Rectal smooth muscle tissue (tissue), 1 donor: ENCODE measurements around the gene SLIT1.

Experiments
- H3K27ac ChIP-seq: one replicate; pipeline ENCODE4 v1.7.0; 2013; ENCODE audit warnings: low read depth, low read length, inconsistent platforms
- H3K27me3 ChIP-seq: one replicate; pipeline ENCODE4 v1.7.0; 2013; ENCODE audit warnings: low read length; ENCODE audit not compliant: control insufficient read depth, insufficient read depth
- H3K36me3 ChIP-seq: one replicate; pipeline ENCODE4 v1.7.0; 2013; ENCODE audit warnings: low read length; ENCODE audit not compliant: control insufficient read depth, insufficient read depth
- H3K4me1 ChIP-seq: one replicate; pipeline ENCODE4 v1.7.0; 2013; ENCODE audit warnings: low read length; ENCODE audit not compliant: control insufficient read depth, insufficient read depth
- H3K4me3 ChIP-seq: one replicate; pipeline ENCODE4 v1.7.0; 2013; ENCODE audit warnings: low read length
- H3K9ac ChIP-seq: one replicate; pipeline ENCODE4 v1.7.0; 2013; ENCODE audit warnings: low read length

Gene SLIT1

DNA sequence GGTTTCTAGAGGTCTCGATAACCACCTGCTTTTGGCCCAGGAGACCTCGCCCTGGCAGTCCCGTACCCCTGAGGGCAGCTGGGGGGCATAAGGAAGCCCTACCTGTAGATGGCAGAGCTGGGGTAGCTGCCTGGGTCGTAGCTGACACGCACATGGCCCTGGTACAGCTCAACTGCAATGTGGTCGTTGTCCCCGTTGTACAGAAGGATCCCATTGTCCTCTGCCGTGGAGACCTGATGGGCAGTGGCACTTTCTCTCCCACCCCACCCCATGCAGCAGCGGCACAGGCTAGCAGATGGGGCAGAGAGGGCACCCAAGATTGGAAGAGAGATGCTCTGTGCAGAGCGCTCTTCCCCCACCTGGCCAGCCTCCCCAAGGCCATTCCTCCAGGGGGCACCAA lies 181.2 kb downstream of the SLIT1 start:
- H3K27me3 ChIP-seq = no peaks in the 10 kb centered on the region
- no peak overlapping the region for H3K9ac ChIP-seq
- H3K4me3 ChIP-seq = no peak overlapping the region
- no peaks in the 10 kb centered on the region for H3K36me3 ChIP-seq
- H3K27ac ChIP-seq = no peak overlapping the region
- H3K4me1 ChIP-seq = no peaks in the 10 kb centered on the region

DNA sequence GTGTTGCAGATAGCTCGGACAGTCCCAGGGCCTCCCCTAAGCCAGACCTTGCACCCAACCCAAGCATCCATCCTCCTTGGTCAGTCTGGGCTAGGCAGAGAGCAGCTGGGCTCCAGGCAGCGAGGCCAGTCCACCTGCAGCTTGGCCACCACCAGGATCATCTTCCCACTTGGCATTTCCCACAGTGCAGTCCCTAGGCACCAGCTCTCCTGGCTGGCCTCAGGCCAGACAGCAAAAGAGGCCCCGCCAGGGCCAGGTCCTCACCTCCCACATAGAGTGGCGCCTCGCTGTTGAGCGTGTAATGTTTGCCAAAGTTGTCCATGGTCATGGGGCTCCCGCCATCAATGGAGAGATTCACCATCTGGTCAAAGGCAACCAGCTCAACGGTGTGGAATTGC lies 182.0 kb downstream of the SLIT1 start:
- H3K4me3 ChIP-seq = no peak overlapping the region
- no peaks in the 10 kb centered on the region for H3K36me3 ChIP-seq
- no peaks in the 10 kb centered on the region for H3K4me1 ChIP-seq

DNA sequence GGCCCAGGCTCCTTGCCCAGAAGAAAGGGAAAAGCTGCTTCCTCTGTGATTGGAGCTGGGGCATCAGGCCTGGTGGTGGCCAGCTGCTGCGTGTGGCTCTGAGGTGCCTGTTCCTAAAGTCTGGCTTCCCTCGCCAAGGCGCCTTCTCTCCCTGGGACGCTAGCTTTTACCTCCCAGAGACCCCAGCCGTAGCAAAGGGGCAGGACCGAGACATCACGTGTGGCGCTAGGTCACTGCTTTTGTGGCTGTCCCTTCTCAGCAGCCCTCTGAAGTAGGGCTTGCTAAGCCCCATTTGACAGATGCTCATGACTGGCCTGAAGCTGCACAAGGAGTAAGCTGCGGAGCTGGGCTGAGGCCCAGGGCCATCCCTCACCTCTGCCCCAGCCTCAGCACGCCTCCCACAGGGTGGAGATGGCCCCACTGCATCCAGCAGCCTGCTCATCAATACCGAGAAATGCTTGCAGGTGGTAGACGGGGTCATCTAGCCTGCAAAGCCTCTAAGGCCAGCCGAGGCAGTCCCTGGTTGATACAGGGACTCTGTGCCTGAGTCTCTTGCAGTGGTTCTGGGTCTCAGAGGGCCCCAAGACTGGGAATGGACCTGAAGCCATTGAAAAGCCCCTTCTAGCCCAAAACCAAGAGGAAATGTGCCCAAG lies 182.5 kb downstream of the SLIT1 start:
- Histone ChIP-seq H3K27me3 (no peaks in the 10 kb centered on the region), H3K36me3 (no peaks in the 10 kb centered on the region), H3K9ac (no peak overlapping the region), H3K27ac (no peak overlapping the region), H3K4me1 (no peaks in the 10 kb centered on the region), H3K4me3 (no peak overlapping the region)

More for the DNA sequence above, 182.0 kb downstream of the SLIT1 start:
- Histone ChIP-seq H3K27ac (no peak overlapping the region), H3K9ac (no peak overlapping the region), H3K27me3 (no peaks in the 10 kb centered on the region)

GRCh38 chr10:97002670-97003069 lies 183.1 kb downstream of the SLIT1 start:
- no peak overlapping the region for H3K9ac ChIP-seq

GRCh38 chr10:97001183-97001991 lies 184.4 kb downstream of the SLIT1 start:
- H3K27ac ChIP-seq = no peak overlapping the region
- H3K4me3 ChIP-seq = no peak overlapping the region
- H3K4me1 ChIP-seq = no peaks in the 10 kb centered on the region
- H3K27me3 ChIP-seq = no peaks in the 10 kb centered on the region
- H3K9ac ChIP-seq = no peak overlapping the region
- no peaks in the 10 kb centered on the region for H3K36me3 ChIP-seq

More at GRCh38 chr10:97002670-97003069, 183.1 kb downstream of the SLIT1 start:
- no peak overlapping the region for H3K4me3 ChIP-seq
- H3K4me1 ChIP-seq = no peaks in the 10 kb centered on the region
- no peak overlapping the region for H3K27ac ChIP-seq
- no peaks in the 10 kb centered on the region for H3K36me3 ChIP-seq
- H3K27me3 ChIP-seq = no peaks in the 10 kb centered on the region

GRCh38 chr10:97000487-97001182 lies 185.1 kb downstream of the SLIT1 start:
- Histone ChIP-seq H3K9ac (no peak overlapping the region), H3K4me3 (no peak overlapping the region), H3K27ac (no peak overlapping the region), H3K4me1 (no peaks in the 10 kb centered on the region), H3K36me3 (no peaks in the 10 kb centered on the region), H3K27me3 (no peaks in the 10 kb centered on the region)

- no peak overlapping the region for H3K9ac ChIP-seq
- no peaks in the 10 kb centered on the region for H3K36me3 ChIP-seq
- no peaks in the 10 kb centered on the region for H3K4me1 ChIP-seq
- no peak overlapping the region for H3K27ac ChIP-seq
- H3K4me3 ChIP-seq = no peak overlapping the region
- H3K27me3 ChIP-seq = no peaks in the 10 kb centered on the region
These were observed 185.8 kb downstream of the SLIT1 start for GRCh38 chr10:96999987-97000386.

GRCh38 chr10:96999337-96999736 lies 186.4 kb downstream of the SLIT1 start:
- Histone ChIP-seq H3K27ac (no peak overlapping the region), H3K36me3 (no peaks in the 10 kb centered on the region), H3K9ac (no peak overlapping the region), H3K4me1 (no peaks in the 10 kb centered on the region), H3K27me3 (no peaks in the 10 kb centered on the region), H3K4me3 (no peak overlapping the region)

DNA sequence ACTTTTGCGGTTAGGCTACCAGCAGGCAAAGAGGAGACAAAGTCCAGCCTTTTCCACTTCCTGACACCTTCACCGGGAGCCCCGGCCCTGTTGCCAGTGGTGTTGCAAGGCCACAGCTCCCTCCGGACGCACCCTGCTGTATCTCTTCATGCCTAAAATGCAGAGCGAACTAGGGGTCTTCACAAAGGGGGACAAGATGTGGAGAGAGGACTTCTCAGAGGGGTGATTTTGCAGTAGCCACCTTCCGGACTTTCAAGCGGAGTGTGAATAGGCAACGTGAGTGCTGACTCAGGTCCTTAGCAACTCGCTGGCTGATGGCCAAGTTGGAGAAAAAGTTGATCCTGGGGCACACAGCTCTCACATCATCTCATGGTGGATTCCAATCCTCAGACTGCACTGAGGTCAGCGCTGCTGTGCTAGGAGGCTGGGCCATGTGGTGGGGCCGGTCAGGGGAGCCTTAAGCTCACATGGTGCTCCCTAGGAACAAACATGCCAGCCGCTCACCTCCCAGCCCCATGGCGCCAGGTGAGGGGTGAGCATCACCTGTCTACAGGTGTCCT lies 187.3 kb downstream of the SLIT1 start:
- H3K4me1 ChIP-seq = no peaks in the 10 kb centered on the region
- no peak overlapping the region for H3K9ac ChIP-seq
- no peak overlapping the region for H3K27ac ChIP-seq
- H3K27me3 ChIP-seq = no peaks in the 10 kb centered on the region
- no peaks in the 10 kb centered on the region for H3K36me3 ChIP-seq
- no peak overlapping the region for H3K4me3 ChIP-seq

DNA sequence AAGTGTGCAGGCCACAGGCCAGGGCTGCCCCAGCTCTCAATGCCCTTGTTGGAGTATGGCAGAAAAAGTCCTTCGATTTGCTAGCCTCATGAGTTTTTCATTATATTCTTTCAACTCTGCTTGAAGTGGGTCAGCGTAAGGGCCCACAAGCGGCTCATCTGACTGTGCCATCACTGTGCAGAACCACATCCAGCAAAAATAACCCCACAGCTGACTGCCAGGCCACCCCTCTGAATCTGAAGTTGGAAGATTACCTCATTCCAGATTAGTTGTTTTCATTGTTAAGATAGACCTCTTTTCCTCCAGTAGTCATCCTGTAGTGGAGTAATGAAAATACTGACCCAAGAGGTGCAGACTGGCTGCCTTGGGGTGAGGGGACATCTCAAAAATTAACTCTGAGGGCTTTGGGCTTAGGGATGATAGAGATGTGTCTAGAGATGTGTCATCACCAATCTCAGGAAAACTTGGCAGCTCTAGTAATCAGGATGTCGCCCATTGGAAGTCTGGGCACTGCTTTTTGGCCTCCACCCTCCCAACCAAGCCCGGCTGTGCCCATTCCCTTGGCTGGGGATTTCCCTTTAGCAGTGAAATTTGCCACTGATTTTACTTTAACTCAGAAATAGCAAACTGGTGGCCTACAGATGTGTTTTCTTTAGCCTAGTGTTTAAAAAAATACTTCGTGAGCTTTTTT lies 189.3 kb downstream of the SLIT1 start:
- Histone ChIP-seq H3K4me3 (no peak overlapping the region), H3K27me3 (no peaks in the 10 kb centered on the region), H3K36me3 (no peaks in the 10 kb centered on the region), H3K27ac (no peak overlapping the region), H3K9ac (no peak overlapping the region), H3K4me1 (peaks cover 2% of the 10 kb centered on the region)

GRCh38 chr10:96995851-96996250 lies 189.9 kb downstream of the SLIT1 start:
- Histone ChIP-seq H3K27me3 (no peaks in the 10 kb centered on the region), H3K36me3 (no peaks in the 10 kb centered on the region), H3K4me3 (no peak overlapping the region), H3K27ac (no peak overlapping the region), H3K4me1 (peaks cover 5% of the 10 kb centered on the region), H3K9ac (no peak overlapping the region)

DNA sequence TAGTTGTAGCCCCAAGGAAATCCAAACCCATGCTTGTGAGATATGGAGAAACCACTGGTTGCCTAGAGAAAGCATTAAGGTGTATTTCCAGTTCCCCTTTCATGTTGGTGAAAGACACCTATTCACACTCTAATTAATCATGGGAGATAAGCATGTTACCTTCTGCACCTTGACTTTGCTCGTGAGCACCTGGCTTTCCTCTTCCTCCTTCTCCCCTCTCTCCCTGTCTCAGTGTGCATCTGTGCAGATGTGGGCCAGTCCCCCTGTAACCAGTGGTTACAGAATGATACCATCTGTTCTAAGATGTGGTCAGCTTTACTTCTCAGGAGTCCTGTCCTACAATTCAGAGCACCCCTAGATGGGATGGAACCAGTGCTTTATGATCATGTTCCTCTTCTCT lies 193.0 kb downstream of the SLIT1 start:
- Histone ChIP-seq H3K27me3 (no peaks in the 10 kb centered on the region), H3K4me3 (no peak overlapping the region), H3K36me3 (no peaks in the 10 kb centered on the region), H3K9ac (no peak overlapping the region), H3K4me1 (peaks cover 8% of the 10 kb centered on the region), H3K27ac (no peak overlapping the region)
